Activated CD4-positive, alpha-beta T cell treated with anti-CD3 and anti-CD28 coated beads, Interleukin-2, amount 50 U/mL, for 48 hours (primary cell): ENCODE measurements around the gene TMEM134.
A peak's percentile ranks its signal among the peaks of the same experiment; 100 is the strongest.

ENCODE experiments used
- DNase-seq, 2 experiments: peaks; one replicate each; pipeline ENCODE4 v3.0.0-alpha.2; 2020

TMEM134 gene

DNA sequence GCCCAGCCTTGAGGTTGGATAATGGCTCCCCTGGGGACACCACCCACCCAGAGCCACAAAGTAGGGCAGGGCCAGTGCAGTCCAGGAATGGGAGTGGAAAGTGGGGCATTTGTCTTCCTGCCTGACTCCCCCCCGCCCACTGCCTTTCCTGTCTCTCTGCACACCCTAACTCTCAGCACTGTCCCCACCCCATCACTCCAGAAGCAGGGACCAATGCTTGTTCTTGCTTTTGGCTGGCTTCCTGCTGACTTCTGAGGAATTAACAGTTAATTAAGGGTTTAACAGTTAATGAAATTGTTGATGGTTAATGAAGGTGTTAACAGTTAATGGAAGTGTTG, 31.4 kb upstream of the TMEM134 start:
- no peak for DNase-seq

DNA sequence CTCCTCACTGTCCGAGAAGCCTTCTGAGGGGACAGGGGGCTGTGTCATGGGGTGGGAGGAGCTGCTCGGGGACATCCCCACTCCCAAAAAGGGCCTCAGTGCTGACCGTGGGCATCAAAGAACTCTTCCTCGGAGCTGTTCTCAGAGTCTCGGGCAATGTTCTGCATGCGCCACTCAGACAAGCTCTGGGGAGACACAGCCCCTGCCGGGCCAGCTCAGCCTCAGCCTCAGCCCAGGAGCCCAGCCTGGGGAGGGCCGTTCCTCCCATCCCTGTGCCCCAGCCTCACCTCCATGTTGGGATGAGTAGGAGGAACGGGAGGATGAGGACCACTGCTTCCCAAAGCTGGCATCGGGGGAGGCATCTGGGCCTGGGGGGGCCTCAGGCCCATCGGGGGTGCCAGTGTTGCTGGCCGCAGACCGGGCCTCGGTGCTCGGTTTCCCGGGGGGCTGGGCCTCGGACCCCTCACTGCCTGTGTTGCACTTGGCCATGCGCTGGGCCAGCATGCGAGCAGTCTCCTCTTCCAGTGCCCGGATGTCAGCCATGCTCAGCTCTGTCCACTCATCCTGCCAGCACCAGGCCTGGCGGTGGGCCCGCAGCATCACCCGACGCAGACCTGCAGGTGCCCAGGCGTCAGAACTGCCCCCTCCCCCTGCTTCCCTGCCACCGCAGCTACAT, 30.9 kb upstream of the TMEM134 start:
- DNase-seq, result no peak

DNA sequence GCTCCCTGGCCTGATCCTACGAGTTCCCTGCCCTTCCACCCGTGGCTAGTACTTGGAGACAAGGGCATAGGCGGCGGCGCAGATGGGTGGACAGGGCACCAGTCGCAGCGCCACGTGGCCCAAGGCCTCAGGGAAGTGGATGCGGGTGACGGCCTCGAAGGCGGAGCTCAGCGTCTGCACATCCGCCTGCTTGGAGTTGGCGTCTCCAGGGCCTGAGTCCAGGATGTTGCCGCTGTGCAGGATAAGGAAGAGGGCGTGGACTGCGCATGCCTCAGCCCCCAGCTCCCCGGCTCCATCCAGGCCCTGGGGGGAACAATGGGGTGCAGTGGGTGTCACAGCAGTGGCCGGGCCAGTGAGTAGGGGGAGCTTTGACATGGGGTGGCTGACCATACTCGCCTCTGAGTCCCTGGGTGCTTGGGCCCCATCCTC, 29.5 kb upstream of the TMEM134 start:
- DNase-seq, result no peak

DNA sequence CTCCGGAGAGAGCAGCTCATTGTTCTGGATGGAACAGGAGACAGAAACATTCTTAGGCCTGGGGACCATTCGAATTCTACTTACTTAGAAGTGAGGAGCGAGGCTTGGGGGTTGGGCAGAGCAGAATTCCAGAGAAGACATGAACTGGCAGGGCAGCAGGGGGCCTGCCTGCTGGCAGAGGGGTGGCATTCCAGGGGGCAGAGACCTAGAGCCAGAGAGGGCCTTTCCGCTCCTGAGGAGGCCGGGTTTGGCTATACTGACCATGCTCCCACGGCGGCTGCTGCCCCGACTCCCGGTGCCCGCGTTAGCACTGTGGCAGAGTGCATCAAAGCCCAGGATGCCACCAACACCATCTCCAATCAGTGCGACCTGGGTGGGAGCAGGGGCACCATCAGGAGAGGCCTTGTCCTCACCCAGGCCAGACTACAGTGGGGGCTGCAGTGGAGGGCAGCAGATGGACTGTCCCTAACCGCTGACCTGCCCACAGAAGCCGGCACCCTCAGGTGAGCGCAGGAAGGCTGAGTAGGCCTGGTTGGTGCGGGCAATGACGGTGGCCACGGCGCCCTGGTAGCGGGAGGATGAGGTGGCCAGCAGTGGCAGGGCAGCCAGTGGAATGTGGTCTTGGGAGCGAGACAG, 28.7 kb upstream of the TMEM134 start:
- DNase-seq, result no peak

DNA sequence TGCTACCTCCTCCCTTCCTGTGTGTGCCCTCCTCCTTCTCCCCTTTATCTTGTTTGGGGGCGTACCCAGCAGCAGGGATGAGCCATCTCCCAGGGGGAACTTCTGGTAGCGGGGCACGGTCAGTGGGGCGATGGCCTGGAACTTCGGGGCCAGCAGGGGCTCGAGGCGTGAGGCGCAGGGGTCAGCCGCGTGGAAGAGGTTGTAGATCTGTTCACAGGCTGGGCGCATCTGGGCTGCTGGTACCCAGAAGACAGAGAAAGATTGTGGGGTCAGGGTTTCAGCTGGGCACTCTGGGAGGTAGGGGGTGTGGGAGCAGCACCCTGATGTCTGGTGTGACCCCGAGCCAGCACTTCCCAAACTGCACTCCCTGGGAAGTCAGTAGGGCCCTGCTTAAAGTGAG, 27.1 kb upstream of the TMEM134 start:
- DNase-seq, result no peak

DNA sequence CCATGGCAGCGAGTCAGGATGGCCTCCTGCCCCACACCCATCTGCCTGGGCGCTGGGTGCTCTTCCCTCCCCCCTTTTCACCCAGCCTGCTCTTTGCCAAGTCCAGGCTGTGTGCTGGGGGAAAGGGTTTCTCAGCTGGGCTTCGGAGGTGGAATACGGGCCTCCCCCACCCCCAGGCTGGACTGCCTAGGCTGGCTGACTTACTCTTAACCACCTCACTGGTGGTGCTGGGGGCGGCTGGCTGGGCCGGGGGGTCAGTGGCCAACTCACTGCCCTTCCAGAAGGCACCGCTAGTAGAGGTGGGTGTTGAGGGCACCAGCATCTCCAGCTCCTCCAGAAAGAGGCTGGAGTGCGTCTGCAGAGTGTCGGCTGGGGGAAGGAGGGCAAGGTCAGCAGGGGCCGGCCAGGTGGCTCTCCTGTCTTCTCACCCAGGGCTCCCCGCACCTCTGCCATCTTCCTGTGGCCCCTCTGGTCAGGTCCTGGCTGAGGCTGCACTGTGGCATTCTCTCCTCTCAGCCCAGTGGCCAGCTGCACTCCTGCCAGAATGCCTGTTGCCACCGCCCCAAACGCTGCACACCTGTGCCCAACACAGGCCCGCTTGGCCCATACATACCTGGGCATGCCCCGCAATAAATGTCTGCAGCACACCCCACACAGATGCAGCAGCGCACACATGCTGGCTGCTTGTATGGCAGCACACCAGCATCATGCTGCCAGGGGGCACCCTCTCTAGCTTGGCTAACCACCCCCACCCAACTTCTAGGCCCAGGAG, 26.4 kb upstream of the TMEM134 start:
- no peak for DNase-seq

DNA sequence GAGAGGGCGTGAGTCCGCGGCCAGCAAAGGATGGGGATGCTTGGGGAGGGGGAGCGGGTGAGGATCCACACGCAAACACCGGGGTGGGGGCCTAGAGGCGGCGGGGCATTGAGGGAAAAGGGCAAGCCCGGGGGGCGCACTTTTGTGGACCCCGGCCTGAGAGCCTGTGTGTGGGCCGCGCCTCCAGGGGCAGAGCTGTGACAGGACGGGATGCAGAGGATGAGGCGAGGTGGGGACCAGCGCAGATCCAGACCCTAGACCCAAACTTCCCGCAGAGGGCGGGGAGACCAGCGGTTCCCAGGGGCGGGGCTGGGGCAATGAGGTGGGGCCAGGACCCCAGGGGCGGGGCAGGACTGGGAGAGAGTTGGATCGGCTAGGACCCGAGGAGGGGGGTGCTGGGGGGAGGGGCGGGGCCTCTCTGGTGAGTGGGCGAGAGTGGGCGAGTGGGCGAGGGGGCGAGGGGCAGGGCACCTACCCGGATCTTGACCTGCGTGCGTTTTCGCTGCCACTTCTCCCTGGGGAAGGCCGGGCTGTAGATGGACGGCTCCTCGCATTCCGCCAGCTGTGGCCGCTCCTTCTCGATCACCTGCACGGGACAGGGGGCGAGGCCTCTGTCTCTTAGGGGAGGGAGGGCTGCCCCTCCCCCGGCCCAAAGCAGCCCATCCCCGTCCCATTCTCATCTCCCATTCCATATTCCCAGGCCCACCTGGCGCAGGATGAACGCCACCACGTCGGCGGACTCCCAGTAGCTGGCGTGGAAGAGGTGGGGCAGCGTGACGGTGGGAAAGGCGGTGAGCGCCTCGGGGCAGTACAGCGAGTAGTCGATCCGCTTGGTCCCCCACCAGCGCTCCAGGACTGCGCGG, 25.6 kb upstream of the TMEM134 start:
- no peak for DNase-seq

DNA sequence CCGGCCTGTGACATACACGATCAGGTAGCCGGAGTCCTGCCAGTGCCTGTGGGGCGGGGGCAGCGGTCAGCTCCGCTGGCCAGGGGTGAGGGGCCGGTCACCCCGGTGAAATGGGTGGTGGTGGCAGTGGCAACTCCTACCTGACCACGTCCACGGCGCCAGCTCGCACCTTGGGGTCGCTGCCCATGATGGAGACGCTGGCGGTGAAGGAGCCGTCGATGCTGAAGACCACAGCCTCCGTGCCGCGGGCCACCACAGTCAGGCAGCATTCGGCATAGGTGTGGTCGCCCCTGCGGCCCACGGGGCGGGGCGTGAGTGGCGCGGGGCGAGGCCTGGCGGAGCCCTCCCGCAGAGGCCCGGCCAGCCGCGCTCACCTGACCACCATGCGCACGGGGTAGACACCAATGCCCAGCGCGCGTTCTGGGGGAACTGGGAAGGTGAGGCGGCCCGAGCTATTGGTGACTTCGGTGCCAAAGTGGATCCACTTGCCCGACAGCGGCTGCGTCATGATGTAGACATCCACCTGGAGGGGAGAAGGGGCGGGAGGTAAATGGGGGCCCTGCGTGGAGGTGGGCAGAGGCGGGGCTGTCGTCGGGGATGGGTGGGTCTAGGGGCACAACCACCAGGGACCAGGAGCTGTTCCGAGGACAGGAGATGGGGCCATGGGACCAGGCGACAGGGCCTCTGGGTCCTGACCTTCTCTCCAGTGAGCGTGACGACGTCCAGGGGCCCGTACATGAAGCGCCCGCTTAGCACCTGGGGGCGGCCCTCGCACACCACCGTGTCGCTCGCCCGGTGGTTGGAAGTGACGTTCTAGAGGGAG, 24.7 kb upstream of the TMEM134 start:
- no peak for DNase-seq

DNA sequence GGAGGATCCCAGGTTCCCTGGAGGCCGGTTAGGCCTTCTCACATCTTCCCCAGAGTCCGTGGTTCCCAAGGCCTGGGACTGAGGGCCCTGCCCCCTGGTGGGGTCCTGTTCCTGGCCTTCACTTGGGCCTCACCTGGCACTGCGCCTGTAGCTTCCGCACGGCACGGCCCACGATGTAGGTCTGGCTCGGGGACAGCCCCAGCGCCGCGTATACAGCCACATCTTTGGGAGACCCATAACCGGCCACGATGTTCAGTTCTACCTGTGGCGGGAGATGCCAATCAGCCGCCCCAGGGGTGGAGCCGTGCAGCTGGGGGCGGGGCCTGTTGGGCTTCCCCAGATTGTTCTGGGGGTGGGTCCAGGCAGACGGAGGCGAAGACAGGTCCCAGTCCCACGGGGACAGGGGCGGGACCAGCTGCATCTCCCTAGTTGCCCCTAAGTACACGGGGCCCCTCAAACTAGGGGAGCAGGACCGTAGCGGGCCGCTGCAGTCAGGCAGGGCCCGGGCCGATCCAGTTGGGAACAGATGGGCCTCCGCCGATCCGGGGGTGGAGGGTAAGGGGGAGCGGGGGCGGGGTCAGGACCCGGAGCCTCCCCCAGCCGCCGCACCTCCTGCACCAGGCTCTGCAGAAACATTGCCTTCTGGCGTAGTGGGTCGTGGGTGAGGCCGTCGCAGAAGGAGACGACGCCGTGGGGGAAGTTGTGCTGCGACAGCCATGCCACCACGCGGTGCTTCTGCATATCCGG, 23.9 kb upstream of the TMEM134 start:
- peak in 1 of 2 experiments; percentile 50 for DNase-seq

DNA sequence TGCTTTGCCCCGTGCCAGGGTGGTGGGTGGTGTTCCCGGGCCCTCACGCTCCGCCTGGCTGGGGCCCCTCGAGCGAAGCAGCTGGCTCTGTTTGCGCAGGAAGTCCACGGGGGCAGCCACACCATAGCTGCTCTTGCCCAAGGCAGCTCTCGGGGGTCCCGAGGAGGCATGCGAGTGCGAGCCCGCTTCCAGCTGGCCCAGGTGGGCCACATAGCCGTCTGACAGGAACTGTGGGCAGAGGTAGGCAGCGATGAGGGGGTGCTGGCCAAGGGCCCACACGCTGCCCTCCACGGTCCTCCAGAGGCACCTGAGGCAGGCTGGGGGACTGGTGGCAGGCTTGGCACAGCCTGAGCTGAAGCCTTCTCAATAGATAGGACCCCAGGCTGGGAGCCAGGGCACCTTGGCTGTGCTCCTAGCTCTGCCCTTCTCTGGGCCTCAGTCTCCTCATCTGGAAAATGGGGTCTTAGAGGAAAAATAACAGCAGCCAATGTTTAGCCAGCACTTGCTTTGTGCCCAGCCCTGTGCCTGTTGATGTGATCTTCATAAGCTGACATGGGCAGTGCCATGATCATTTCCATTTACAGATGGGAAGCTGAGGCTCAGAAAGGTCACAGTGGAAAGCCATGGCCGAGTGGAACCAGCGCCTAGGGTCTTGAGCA, 23.1 kb upstream of the TMEM134 start:
- no peak for DNase-seq

DNA sequence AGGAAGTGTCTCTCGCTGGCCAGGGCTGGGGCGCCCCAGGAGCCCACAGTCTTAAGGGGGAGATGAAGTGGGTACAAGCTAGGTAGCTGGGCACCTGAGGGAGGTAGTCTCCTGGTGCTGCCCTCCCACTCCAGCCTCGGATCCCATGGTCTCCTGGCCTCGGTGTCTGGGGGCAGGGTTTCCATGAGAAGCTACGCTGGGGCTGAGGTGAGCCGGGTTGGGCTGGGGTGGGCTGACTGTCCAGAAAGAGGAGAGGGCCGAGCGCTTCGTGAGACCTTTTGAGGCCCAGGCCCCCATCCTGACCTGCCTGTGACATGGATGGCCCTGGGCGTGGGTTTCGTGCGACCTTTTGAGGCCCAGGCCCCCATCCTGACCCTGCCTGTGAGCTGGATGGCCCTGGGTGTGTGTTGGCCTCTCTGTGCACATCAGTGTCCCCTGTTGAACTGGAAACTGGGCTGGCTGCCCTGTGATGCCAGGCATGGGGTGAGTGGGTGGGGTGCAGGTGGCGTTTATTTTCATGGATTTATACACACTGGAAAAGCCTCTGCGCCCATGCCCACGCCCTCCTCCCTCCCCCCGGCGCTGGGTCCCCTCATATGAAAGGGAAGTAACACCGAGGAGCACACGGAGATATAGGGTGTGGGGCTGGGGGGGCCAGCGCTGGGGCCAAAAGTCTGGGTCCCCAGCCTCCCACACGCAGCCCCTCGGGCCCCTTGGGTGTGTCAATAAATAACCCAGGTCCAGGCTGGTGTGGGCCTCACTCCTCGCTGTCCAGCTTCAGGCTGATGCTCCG, 22.4 kb upstream of the TMEM134 start:
- no peak for DNase-seq

DNA sequence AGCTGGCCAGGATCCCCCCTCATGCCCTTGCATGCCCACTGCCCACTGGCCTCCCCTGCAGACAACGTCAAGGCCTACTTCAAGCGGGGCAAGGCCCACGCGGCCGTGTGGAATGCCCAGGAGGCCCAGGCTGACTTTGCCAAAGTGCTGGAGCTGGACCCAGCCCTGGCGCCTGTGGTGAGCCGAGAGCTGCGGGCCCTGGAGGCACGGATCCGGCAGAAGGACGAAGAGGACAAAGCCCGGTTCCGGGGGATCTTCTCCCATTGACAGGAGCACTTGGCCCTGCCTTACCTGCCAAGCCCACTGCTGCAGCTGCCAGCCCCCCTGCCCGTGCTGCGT, 21.6 kb upstream of the TMEM134 start:
- DNase-seq, result no peak

DNA sequence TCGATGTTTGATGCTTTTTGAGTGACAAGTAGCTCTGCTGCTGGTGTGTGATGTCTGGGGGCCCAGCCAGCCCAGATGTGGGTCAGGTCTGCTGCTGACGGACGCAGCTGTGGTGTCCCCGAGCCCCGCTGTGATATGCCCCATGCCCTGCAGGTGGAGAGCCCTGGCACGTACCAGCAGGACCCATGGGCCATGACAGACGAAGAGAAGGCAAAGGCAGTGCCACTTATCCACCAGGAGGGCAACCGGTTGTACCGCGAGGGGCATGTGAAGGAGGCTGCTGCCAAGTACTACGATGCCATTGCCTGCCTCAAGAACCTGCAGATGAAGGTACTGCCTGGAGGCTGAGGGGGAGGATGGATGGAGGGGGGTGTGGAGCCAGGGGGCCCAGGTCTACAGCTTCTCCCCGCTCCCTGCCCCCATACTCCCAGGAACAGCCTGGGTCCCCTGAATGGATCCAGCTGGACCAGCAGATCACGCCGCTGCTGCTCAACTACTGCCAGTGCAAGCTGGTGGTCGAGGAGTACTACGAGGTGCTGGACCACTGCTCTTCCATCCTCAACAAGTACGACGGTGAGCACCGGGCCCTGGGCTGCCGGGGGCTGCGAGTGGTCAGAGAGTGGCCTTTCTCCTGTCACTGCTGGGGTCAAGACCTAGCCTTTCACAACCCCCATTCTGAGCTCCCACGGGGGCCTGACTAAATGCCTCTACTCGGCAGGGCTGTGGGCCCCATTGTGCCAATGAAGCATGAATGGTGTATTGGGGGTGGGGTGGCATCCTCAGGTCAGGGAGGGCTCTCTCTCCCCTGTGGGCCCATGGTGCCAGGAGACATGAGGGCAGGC, 21.1 kb upstream of the TMEM134 start:
- DNase-seq, result no peak

DNA sequence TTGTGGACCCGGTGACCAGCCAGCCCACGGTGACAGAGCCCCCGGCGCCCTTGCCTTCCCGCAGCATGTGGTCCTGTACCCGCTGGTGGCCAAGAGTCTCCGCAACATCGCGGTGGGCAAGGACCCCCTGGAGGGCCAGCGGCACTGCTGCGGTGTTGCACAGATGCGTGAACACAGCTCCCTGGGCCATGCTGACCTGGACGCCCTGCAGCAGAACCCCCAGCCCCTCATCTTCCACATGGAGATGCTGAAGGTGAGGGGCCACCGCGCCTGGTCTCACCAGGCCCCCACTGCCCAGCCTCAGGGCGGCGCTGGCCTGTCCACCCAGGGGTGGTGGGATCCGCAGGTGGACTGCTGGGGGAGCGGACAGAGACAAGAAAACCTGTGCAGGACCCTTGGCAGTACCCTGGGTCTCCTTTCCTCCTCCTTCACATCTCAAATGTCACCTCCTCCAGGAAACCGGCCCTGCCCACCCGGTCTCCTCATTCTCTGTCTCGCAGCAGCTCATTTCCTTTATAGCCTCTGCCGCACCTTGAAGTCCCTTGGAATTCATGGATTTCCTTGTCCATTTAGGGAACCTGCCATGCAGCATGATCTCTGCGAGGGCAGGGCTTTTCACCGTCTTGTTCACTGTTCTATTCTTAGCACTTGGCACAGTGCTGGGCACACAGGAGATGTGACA, 20.3 kb upstream of the TMEM134 start:
- no peak for DNase-seq

DNA sequence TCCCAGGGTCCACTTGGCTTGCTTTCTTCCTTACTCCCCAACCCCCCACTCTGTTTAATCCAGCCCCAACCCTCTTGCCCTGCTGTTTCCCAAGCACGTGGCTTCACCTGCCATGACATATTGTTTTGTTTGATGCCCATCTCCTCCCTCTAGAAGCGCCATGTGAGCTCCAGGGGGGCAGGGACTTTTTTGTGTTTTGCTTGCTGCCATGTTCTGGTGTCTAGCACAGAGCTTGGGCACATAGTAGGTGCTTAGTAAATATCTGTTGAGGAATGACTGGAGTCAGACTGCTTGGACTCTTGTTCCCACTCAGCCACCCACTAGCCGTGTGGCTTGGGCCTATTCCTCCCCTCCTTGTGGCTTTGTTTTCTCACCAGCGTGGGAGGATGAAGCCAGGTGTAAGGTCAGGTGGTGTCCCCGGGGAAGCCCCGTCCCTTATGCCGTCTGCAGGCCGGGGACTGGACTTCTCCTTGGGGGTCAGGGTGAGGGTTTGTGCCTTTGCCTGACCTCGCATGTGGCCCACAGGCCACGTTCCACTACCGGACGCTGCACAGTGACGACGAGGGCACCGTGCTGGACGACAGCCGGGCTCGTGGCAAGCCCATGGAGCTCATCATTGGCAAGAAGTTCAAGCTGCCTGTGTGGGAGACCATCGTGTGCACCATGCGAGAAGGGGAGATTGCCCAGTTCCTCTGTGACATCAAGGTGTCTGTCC, 17.6 kb upstream of the TMEM134 start:
- DNase-seq, result peak; percentile 66 to 76

DNA sequence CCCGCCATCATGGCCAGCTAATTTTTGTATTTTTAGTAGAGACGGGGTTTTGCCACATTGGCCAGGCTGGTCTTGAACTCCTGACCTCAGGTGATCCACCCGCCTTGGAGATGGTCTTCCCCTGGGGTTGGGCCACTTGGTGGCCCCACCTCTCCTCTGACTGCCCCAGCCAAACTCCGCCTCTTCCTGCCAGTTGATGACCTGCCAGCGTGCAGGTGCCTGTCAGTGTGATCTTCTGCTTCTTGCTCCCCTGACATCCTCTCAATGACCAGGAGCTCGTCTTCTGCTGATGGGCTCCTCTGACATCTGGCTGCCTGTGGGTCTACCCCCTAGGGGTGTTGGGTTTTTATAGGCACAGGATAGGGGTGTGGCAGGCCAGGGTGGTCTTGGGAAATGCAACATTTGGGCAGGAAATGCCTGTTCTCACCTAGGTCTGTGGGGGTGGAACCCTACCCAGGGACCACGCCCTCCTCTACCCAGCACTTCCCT, 16.9 kb upstream of the TMEM134 start:
- peak; percentile 71 to 80 for DNase-seq

DNA sequence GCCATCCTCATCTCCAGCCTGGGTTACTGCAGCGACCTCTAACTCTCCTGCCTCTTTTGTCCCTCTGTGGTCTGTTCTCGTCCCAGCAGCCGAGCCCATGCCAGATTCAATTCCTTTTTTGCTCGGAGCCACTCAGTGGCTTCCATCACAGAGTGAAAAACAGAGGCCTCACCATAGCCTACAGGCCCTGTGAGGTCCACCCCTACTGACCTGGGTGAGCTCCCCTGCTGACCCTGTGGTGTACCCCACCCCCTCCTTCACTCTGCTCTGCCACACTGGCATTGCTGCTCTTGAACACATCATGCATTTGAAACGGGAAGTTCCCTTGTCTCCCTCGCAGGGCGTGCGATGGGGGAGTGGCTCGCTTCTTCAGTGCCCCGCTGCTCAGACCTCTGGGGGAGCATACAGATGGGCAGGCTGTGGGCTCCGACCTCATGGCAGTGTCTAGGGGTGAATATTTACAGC, 15.8 kb upstream of the TMEM134 start:
- peak; percentile 81 to 86 for DNase-seq
